ENCODE results near the gene DGKH. TPM values are rescaled to one million over a fixed set of nuclear protein-coding genes. Genes with fewer than 3 reads are reported as not detected.

DGKH gene
- total and polyA plus RNA-seq, 9 of the 15 experiments (the other 6 are each of a cell fraction or from before 2014, with no cell fraction given): 0.38 to 4.4 (median 3.1) TPM

- TF ChIP-seq ZBTB40 (IDR thresholded peaks at IDR 0.05) (peak; percentile 62; the same call in 1 of the 2 replicates), ZBTB40 (CRISPR knock-in tag; IDR thresholded peaks at IDR 0.05) (no peak), ARID1B (IDR thresholded peaks at IDR 0.05) (peak; percentile 81), MCM7 (IDR thresholded peaks at IDR 0.05) (no peak), HDAC2 (IDR thresholded peaks at IDR 0.05) (peak; percentile 85; the same call in 1 of the 2 replicates), MXI1 (IDR thresholded peaks at IDR 0.05; ENCODE audit: low read depth, low read length) (no peak), POLR3G (IDR thresholded peaks at IDR 0.05; ENCODE audit: extremely low read depth, insufficient read length, insufficient replicate concordance) (no peak), KDM1A (IDR thresholded peaks at IDR 0.05) (peak; percentile 30 to 71; a peak in 2 of 4 replicates), GABPA (tag; conservative IDR thresholded peaks at IDR 0.05; ENCODE audit: low read depth) (peak; percentile 80), CXXC5 (CRISPR knock-in tag; IDR thresholded peaks at IDR 0.05) (peak; percentile 53; the same call in 1 of the 2 replicates), PHTF2 (CRISPR knock-in tag; IDR thresholded peaks at IDR 0.05) (peak; percentile 34; the same call in 1 of the 2 replicates), BCLAF1 (IDR thresholded peaks at IDR 0.05; ENCODE audit: borderline replicate concordance in 1 of 2, control insufficient read depth in 1 of 2, low read depth in 2 of 2, low read length in 1 of 2) (no peak), ZFP30 (CRISPR knock-in tag; IDR thresholded peaks at IDR 0.05; ENCODE audit: borderline replicate concordance) (no peak), NR4A1 (CRISPR knock-in tag; IDR thresholded peaks at IDR 0.05) (no peak), NR4A1 (tag; IDR thresholded peaks at IDR 0.05) (peak; percentile 40; the same call in 1 of the 2 replicates), PHF21A (IDR thresholded peaks at IDR 0.05; ENCODE audit: borderline replicate concordance, low read depth) (no peak)
These were observed 126.1 kb downstream of the DGKH start (continued) for GRCh38 chr13:42174344-42175162.

Data from K562 (cell line).